Stomach (tissue), 9 donors: Measurements from ENCODE around the gene PAPSS1. TPM values are rescaled to one million over a fixed set of nuclear protein-coding genes. Genes with fewer than 3 reads are reported as not detected.
A peak's percentile ranks its signal among the peaks of the same experiment; 100 is the strongest.
"Not testable (repeated sequence)": the region's sequence is repeated elsewhere in the genome, so short reads cannot be mapped to it uniquely, and the experiment has no call there.

ENCODE experiments used
- DNase-seq, 2 donors: peaks; one replicate each; pipeline versions ENCODE4 v3.0.0 to v3.0.0-alpha.2; 2013 to 2019
- H3K27ac ChIP-seq, 5 donors: fragments of 200-600 bp in 4 of 5; sonication (generic) in 4 of 5; one replicate each; pipeline ENCODE4 v1.5.1; 2013 to 2019; ENCODE audit warnings: mild to moderate bottlenecking in 1 of 5, moderate library complexity in 1 of 5
- H3K27me3 ChIP-seq, 3 donors: fragments of 200-600 bp; sonication (generic); one replicate each; pipeline ENCODE4 v1.5.1; 2017 to 2019; ENCODE audit warnings: mixed run types in 1 of 3
- H3K36me3 ChIP-seq, 4 donors: fragments of 200-600 bp; sonication (generic); 1 replicate in 3 of 4; 2 replicates in 1 of 4; pipeline ENCODE4 v1.5.1; 2016 to 2019
- H3K4me1 ChIP-seq, 4 donors: fragments of 200-600 bp; sonication (generic); one replicate each; pipeline ENCODE4 v1.5.1; 2016 to 2019
- H3K4me3 ChIP-seq, 4 donors: fragments of 200-600 bp; sonication (generic) in 3 of 4; one replicate each; pipeline ENCODE4 v1.5.1; 2016 to 2019; ENCODE audit warnings: mild to moderate bottlenecking in 1 of 4
- H3K9me3 ChIP-seq, 4 donors: fragments of 200-600 bp; sonication (generic); one replicate each; pipeline ENCODE4 v1.5.1; 2016 to 2019
- EP300 ChIP-seq: sonication (generic); formaldehyde crosslinking; IDR thresholded peaks from one replicate; pipeline ENCODE4 v1.6.1; 2017; ENCODE audit warnings: antibody characterized with exemption
- POLR2A ChIP-seq, 4 donors: fragments of 450-650 bp; IDR thresholded peaks; one replicate each; pipeline ENCODE4 v1.6.1; 2016; ENCODE audit warnings: antibody characterized with exemption in 4 of 4, control low read depth in 2 of 4, mild to moderate bottlenecking in 1 of 4, moderate library complexity in 1 of 4
- POLR2AphosphoS5 ChIP-seq, 3 donors: sonication (generic); formaldehyde crosslinking; IDR thresholded peaks; one replicate each; pipeline ENCODE4 v1.6.1; 2016; ENCODE audit warnings: antibody characterized with exemption in 3 of 3
- WGBS, 5 donors: extraction: QIAGEN DNeasy Blood & Tissue Kit in 3 of 5; methylation state at CpG; one replicate each; pipeline versions ENCODE4 v1.1.5 to v1.1.7; 2013 to 2018; 5-methylcytosine and 5-hydroxymethylcytosine counted together
- intact Hi-C: fragments of 100-400 bp; cut with DNase I; formaldehyde crosslinking; loops from one replicate; pipeline ENCODE4 v1.15.1; 2023; ENCODE audit warnings: low total_unique reads
- polyA plus RNA-seq, 3 donors: library from polyadenylated mRNA; stranded (reverse); fragments of 200-250 nt; gene quantifications; one replicate each; pipeline ENCODE4 v1.2.3, GENCODE V29; 2013
- total RNA-seq, 5 donors: library from RNA; depleted of rRNA; stranded (reverse); fragments of >200 nt; gene quantifications; one replicate each; pipeline versions ENCODE4 v1.1.0 to v1.2.3, GENCODE V29; 2014 to 2016
- TF ChIP-seq, protein P1 (sequence below), 7 experiments: fragments of 450-650 bp in 4 of 7; fragments of 200-600 bp in 3 of 7; sonication (generic) in 3 of 7; IDR thresholded peaks; one replicate each; pipeline ENCODE4 v1.5.1; 2016 to 2019; ENCODE audit warnings: antibody characterized with exemption in 7 of 7, control low read depth in 2 of 7, mild to moderate bottlenecking in 1 of 7
- donor health status: healthy with polysubstance abuse.
- donor health status: Bipolar disorder and iron deficiency.
- donor health status: healthy.

The PAPSS1 gene
- total and polyA plus RNA-seq, 8 donors = 12.7 to 102 (median 46.8) TPM

DNA sequence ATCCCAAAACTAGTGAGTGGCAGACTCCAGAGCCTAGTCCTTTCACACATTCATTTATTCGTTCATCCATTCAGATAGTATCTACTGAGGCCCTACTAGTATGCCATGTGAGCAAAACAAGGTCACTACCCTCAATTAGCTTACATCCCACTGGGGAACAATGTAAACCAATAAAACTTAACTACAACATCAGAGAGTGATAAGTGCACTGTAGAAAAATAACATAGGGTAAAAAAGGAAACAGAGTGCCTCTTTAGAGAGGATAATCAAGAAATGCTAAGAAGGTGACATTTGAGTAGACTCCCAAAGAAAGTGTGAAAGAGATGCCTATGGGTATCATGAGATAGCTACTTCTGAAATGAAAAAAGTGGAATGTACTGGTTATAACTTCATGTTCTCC lies 18.5 kb downstream of the PAPSS1 start:
- intact Hi-C loops = no loop called here
- no peak for DNase-seq
- no peak for TF ChIP-seq EP300
- TF ChIP-seq POLR2AphosphoS5 (IDR thresholded peaks at IDR 0.05) = no peak
- TF ChIP-seq, protein P1, sequence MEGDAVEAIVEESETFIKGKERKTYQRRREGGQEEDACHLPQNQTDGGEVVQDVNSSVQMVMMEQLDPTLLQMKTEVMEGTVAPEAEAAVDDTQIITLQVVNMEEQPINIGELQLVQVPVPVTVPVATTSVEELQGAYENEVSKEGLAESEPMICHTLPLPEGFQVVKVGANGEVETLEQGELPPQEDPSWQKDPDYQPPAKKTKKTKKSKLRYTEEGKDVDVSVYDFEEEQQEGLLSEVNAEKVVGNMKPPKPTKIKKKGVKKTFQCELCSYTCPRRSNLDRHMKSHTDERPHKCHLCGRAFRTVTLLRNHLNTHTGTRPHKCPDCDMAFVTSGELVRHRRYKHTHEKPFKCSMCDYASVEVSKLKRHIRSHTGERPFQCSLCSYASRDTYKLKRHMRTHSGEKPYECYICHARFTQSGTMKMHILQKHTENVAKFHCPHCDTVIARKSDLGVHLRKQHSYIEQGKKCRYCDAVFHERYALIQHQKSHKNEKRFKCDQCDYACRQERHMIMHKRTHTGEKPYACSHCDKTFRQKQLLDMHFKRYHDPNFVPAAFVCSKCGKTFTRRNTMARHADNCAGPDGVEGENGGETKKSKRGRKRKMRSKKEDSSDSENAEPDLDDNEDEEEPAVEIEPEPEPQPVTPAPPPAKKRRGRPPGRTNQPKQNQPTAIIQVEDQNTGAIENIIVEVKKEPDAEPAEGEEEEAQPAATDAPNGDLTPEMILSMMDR (IDR thresholded peaks at IDR 0.05) = no peak
- no peak for TF ChIP-seq POLR2A (IDR thresholded peaks at IDR 0.05)

DNA sequence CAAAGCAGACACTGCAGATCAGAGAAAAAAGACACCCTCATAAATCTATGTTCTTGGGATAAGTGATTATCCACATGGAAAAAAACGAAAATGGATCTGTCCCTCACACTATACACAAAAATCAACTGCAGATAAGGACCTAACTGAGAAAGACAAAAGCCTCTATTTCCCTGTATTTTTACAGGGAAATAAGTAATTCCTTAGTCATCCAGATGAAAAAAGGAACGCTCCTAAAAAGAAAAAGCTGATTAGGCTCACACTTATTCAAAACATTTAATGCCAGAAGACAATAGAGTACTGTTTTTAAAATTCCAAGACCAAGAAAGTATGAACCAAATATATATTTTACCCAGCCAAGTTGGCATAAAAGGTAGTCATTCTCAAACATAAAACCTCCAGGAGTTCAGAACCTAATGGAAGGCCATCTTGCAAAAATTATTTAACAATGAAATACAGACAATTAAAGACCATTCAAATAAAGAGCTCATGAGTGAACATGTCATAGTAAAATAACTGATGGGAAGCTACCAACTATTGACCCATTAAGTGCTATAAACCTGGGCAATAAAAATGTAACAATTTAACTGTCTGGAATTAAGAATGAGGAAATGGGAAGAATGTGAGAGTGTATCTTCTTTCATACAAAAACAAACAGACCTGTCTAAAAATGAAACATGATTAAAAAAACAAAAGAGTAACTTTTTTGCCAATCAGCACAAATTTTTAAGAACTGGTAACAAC lies 20.4 kb downstream of the PAPSS1 start:
- H3K27me3 ChIP-seq = no peaks in the 10 kb centered on the region
- H3K4me3 ChIP-seq = no peak overlapping the region
- WGBS, 5 donors = 35 to 65% (median 55%) methylated on average over 2 of the region's 2 CpGs
- H3K36me3 ChIP-seq = peaks cover 8 to 31% (median 27%) of the 10 kb centered on the region in 4 donors
- H3K4me1 ChIP-seq = peaks cover 0 to 41% (median 15%) of the 10 kb centered on the region in 4 donors
- DNase-seq = no peak
- peaks cover 0 to 13% (median 2%) of the 10 kb centered on the region in 4 donors for H3K9me3 ChIP-seq
- no peak overlapping the region for H3K27ac ChIP-seq
- intact Hi-C loops = no loop called here
- no peak for TF ChIP-seq EP300
- TF ChIP-seq, protein P1 (IDR thresholded peaks at IDR 0.05) = no peak
- no peak for TF ChIP-seq POLR2A (IDR thresholded peaks at IDR 0.05)
- TF ChIP-seq POLR2AphosphoS5 (IDR thresholded peaks at IDR 0.05) = no peak

More for the DNA sequence above, 18.5 kb downstream of the PAPSS1 start:
- peaks cover 8 to 25% (median 21%) of the 10 kb centered on the region in 4 donors for H3K36me3 ChIP-seq
- no peak overlapping the region for H3K27ac ChIP-seq
- no peak overlapping the region for H3K4me3 ChIP-seq
- WGBS, 5 donors = 34 to 67% (median 50%) methylated on average over 1 of the region's 1 CpG
- H3K4me1 ChIP-seq = peaks cover 0 to 30% (median 13%) of the 10 kb centered on the region in 4 donors
- peaks cover 5 to 29% (median 16%) of the 10 kb centered on the region in 4 donors for H3K9me3 ChIP-seq
- H3K27me3 ChIP-seq = no peaks in the 10 kb centered on the region

DNA sequence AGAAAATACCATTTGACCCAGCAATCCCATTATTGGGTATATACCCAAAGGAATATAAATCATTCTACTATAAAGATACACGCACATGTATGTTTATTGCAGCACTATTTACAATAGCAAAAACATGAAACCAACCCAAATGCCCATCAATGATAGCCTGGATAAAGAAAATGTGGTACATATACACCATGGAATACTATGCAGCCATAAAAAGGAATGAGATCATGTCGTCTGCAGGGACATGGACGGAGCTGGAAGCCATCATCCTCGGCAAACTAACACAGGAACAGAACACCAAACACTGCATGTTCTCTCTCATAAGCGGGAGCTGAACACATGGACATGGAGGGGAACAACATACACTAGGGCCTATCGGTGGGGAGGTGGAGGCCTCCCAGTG lies 23.8 kb downstream of the PAPSS1 start:
- intact Hi-C loops, H3K27ac ChIP-seq, H3K4me3 ChIP-seq, H3K9me3 ChIP-seq, DNase-seq, H3K27me3 ChIP-seq: not testable (repeated sequence)
- WGBS, 5 donors = 95 to 99% (median 98%) methylated on average over 6 of the region's 6 CpGs
- Histone ChIP-seq H3K36me3 (peaks cover 8 to 53% (median 35%) of the 10 kb centered on the region in 4 donors), H3K4me1 (peaks cover 0 to 54% (median 34%) of the 10 kb centered on the region in 4 donors)

DNA sequence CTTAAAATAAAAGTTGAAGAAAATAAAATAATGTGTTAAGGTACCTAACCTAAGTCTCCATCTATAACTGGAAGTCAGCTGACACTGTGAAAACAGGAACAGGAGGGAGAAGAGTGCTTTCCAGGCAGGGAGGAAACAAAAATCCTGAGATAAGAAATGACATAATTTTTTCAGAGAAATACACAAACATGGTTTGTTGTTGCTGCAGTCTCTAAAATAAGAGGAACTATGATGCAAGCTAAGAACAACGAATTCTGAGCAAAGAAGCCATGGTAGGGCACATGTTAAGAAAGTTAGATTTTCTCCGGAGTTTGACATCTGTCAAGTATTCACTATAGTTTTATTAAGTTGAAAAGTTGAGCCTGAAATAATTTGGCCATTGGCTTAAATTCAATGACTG lies 26.9 kb downstream of the PAPSS1 start:
- no peak for DNase-seq
- Histone ChIP-seq H3K27me3 (no peaks in the 10 kb centered on the region), H3K4me1 (peaks cover 13 to 69% (median 52%) of the 10 kb centered on the region in 4 donors), H3K9me3 (peaks cover 0 to 3% (median 0%) of the 10 kb centered on the region in 4 donors), H3K4me3 (no peak overlapping the region), H3K27ac (peak overlapping the region in 3 of 5 donors; percentile 9 to 59 (median 28)), H3K36me3 (peaks cover 0 to 35% (median 17%) of the 10 kb centered on the region in 4 donors)
- intact Hi-C loops = no loop called here
- 50 to 72% (median 63%) methylated on average over 2 of the region's 2 CpGs for WGBS, 5 donors
- TF ChIP-seq POLR2AphosphoS5 (IDR thresholded peaks at IDR 0.05) = no peak
- no peak for TF ChIP-seq EP300
- TF ChIP-seq POLR2A (IDR thresholded peaks at IDR 0.05) = no peak
- TF ChIP-seq, protein P1 (IDR thresholded peaks at IDR 0.05) = no peak

DNA sequence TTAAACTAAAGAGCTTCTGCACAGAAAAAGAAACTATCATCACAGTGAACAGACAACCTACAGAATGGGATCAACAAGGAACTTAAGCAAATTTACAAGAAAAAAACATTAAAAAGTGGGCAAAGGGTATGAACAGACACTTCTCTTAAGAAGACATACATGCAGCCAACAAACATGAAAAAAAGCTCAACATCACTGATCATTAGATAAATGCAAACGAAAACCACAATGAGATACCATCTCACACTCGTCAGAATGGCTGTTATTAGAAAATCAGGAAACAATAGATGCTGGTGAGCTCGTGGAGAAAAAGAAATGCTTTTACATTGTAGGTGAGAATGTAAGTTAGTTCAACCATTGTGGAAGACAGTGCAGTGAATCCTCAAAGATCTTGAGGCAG lies 27.8 kb downstream of the PAPSS1 start:
- DNase-seq = no peak
- TF ChIP-seq EP300 (no peak), POLR2A (IDR thresholded peaks at IDR 0.05) (no peak), POLR2AphosphoS5 (IDR thresholded peaks at IDR 0.05) (no peak)
- TF ChIP-seq, protein P1 (IDR thresholded peaks at IDR 0.05) = no peak
- H3K4me3 ChIP-seq = no peak overlapping the region
- H3K4me1 ChIP-seq = peaks cover 16 to 71% (median 57%) of the 10 kb centered on the region in 4 donors
- intact Hi-C loops = no loop called here
- H3K9me3 ChIP-seq = peaks cover 0 to 3% (median 0%) of the 10 kb centered on the region in 4 donors
- no peaks in the 10 kb centered on the region for H3K27me3 ChIP-seq
- WGBS, 5 donors = 50 to 71% (median 66%) methylated on average over 3 of the region's 3 CpGs
- H3K36me3 ChIP-seq = peaks cover 0 to 35% (median 16%) of the 10 kb centered on the region in 4 donors
- H3K27ac ChIP-seq = no peak overlapping the region
